Common myeloid progenitor, CD34-positive (primary cell): ENCODE data around the gene SMIM5.

Source experiments
- CTCF ChIA-PET: fragments of 350-600 bp; sonication (Branson Sonifier 250); formaldehyde crosslinking; loops from one replicate; lab custom pipeline; 2021; ENCODE audit warnings: antibody characterized with exemption; lab: Charles Lee
- POLR2A ChIA-PET: fragments of 350-600 bp; sonication (Branson Sonifier 250); formaldehyde crosslinking; loops from one replicate; lab custom pipeline; 2021; ENCODE audit warnings: antibody characterized with exemption; lab: Charles Lee
- DNase-seq, 3 donors: peaks; one replicate each; pipeline versions ENCODE4 v3.0.0 to v3.0.0-alpha.2; 2013
- H3K27ac ChIP-seq, 2 experiments: 1 replicate in 1 of 2; 2 replicates in 1 of 2; pipeline ENCODE4 v1.7.0; 2013; ENCODE audit warnings: inconsistent platforms in 2 of 2, low read length in 2 of 2, mild to moderate bottlenecking in 2 of 2, low read depth in 1 of 2, moderate library complexity in 1 of 2; ENCODE audit not compliant: severe bottlenecking in 2 of 2, insufficient read depth in 1 of 2, poor library complexity in 1 of 2
- H3K27me3 ChIP-seq, 5 experiments: replicated peaks in 2 of 5; 1 replicate in 3 of 5; 2 replicates in 2 of 5; pipeline versions ENCODE4 v1.6.1 to v1.7.0; 2013; ENCODE audit warnings: low read length in 4 of 5, mild to moderate bottlenecking in 2 of 5, moderate library complexity in 2 of 5, inconsistent platforms in 1 of 5; ENCODE audit not compliant: insufficient read depth in 5 of 5, control insufficient read depth in 4 of 5
- H3K36me3 ChIP-seq, 4 experiments: 1 replicate in 2 of 4; 2 replicates in 2 of 4; pipeline versions ENCODE4 v1.6.1 to v1.7.0; 2013; ENCODE audit warnings: low read length in 3 of 4, control low read depth in 1 of 4, mild to moderate bottlenecking in 1 of 4; ENCODE audit not compliant: control insufficient read depth in 4 of 4, insufficient read depth in 4 of 4
- H3K4me1 ChIP-seq, 4 experiments: 1 replicate in 3 of 4; 2 replicates in 1 of 4; pipeline versions ENCODE4 v1.6.1 to v1.7.1; 2013; ENCODE audit warnings: low read length in 3 of 4, mild to moderate bottlenecking in 3 of 4, control low read depth in 1 of 4, inconsistent platforms in 1 of 4, moderate library complexity in 1 of 4; ENCODE audit not compliant: control insufficient read depth in 4 of 4, insufficient read depth in 4 of 4; ENCODE audit errors: control extremely low read depth in 1 of 4
- H3K4me3 ChIP-seq, 7 experiments: 1 replicate in 4 of 7; 2 replicates in 3 of 7; pipeline versions ENCODE4 v1.5.1 to v1.7.0; 2013; ENCODE audit warnings: mild to moderate bottlenecking in 7 of 7, low read length in 6 of 7, moderate library complexity in 6 of 7, inconsistent platforms in 2 of 7, low read depth in 2 of 7, control low read depth in 1 of 7; ENCODE audit not compliant: insufficient read depth in 4 of 7, control insufficient read depth in 1 of 7; ENCODE audit errors: extremely low read depth in 1 of 7
- H3K9me3 ChIP-seq, 5 experiments: 1 replicate in 4 of 5; 2 replicates in 1 of 5; pipeline versions ENCODE4 v1.6.1 to v1.7.1; 2013; ENCODE audit warnings: low read length in 4 of 5, mild to moderate bottlenecking in 2 of 5, inconsistent platforms in 1 of 5, low read depth in 1 of 5, moderate library complexity in 1 of 5; ENCODE audit not compliant: control insufficient read depth in 4 of 5, insufficient read depth in 2 of 5; ENCODE audit errors: control extremely low read depth in 1 of 5
- WGBS: methylation state at CpG from one replicate; pipeline ENCODE4 v1.1.5; 2013; ENCODE audit not compliant: insufficient coverage; 5-methylcytosine and 5-hydroxymethylcytosine counted together

SMIM5 gene

DNA sequence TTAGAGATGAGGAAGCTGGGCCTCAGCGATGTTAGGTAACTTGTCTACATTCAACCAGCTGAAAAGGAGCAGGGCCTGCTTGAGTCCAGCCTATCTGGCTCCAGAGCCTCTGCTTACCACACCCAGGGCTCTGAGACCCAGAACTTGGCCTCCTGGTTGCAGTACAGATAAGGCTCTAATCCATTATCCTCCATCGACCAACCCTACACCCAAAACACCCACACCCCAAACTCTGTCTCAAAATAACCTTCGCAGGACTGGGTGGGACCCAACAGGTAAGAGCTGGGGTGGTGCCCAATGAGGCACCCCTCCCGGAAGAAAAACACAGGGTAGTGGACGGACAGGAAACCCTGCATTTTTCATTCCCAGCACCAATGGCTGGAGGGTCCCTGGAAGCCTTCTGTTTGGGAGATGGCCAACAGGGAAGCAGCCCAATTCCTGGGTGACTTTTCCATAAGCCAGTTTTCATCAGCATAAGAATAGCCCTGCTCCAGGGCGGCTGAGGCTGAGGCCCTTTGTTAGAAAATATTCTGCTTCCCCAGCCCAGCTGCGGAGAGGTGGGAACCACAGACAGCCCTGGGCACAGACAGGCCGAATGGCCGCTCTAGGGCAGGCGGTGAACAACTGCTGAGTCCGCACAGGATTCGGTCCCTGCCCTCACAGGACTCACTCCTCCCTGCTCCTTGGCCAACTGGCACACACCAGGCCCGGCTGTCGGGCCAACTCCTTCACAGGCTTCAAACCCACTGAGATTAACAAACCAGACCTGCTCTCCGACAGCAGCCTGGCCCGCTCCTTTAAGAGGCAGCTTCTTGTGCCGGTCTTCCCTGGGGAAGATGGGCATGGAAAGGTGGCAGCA, 9.8 kb downstream of the SMIM5 start:
- ChIA-PET CTCF (interaction anchor here (1.2 to 29.3 kb wide), 4 partner anchors 9 to 107 kb away, joined by 3 to 834 read pairs (median 421); partner anchors contain the start of gene SMIM5), POLR2A (interaction anchor here (1.8 kb wide), 1 partner anchor 9 kb away, joined by 5 read pairs; the partner anchor contains the start of gene SMIM5)
- Histone ChIP-seq H3K27me3 (no peaks in the 10 kb centered on the region), H3K4me1 (peaks cover 7 to 39% (median 24%) of the 10 kb centered on the region in 4 experiments), H3K9me3 (no peaks in the 10 kb centered on the region), H3K27ac (peak overlapping the region in 1 of 2 experiments; percentile 67), H3K36me3 (peaks cover 0 to 14% (median 10%) of the 10 kb centered on the region in 4 experiments), H3K4me3 (no peak overlapping the region)
- no peak for DNase-seq
- 93% methylated on average over 15 of the region's 17 CpGs for WGBS

DNA sequence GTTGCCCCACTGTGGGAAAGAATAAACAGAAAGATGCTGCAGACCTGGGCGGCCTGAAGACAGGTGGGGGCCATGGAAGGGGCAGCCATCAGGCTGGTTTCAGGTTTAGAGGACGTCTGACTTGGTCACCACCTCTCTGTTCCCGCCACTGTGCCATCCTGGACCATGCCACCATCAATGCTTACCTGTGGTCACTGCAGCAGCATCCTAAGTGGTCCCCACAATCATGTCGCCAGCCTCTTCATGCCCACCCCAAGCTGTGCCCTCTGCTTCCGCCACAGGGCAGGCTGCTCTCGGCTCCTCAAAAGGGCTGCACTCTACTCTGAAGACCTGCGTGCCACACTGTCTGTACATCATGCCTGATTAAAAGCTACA, 10.4 kb downstream of the SMIM5 start:
- no peaks in the 10 kb centered on the region for H3K27me3 ChIP-seq
- DNase-seq: no peak
- no peaks in the 10 kb centered on the region for H3K9me3 ChIP-seq
- H3K36me3 ChIP-seq: peaks cover 0 to 14% (median 12%) of the 10 kb centered on the region in 4 experiments
- H3K27ac ChIP-seq: no peak overlapping the region
- CTCF ChIA-PET: interaction anchor here (2.8 to 29.3 kb wide), 4 partner anchors 8 to 110 kb away, joined by 13 to 834 read pairs (median 428); partner anchors contain the start of gene SMIM5
- peaks cover 7 to 39% (median 24%) of the 10 kb centered on the region in 4 experiments for H3K4me1 ChIP-seq
- H3K4me3 ChIP-seq: no peak overlapping the region
- POLR2A ChIA-PET: interaction anchor here (1.8 kb wide), 1 partner anchor 10 kb away, joined by 5 read pairs; the partner anchor contains the start of gene SMIM5
- 98% methylated on average over 7 of the region's 7 CpGs for WGBS

- Histone ChIP-seq H3K4me1 (peaks cover 7 to 39% (median 24%) of the 10 kb centered on the region in 4 experiments), H3K27me3 (no peaks in the 10 kb centered on the region), H3K36me3 (peaks cover 0 to 31% (median 18%) of the 10 kb centered on the region in 4 experiments), H3K4me3 (peak overlapping the region in 3 of 7 experiments; percentile 39 to 59 (median 42)), H3K9me3 (no peaks in the 10 kb centered on the region), H3K27ac (peak overlapping the region; percentile 95 to 96)
- DNase-seq: peak; percentile 47 to 69 (median 50)
- WGBS: 29% methylated on average over 6 of the region's 7 CpGs
- POLR2A ChIA-PET: interaction anchor here (1.2 to 2.4 kb wide), 4 partner anchors 8 to 102 kb away, joined by 3 to 13 read pairs (median 6); partner anchors contain the start of genes RECQL5 and SAP30BP
- CTCF ChIA-PET: interaction anchor here (1.1 to 29.3 kb wide), 8 partner anchors 6 to 375 kb away, joined by 3 to 834 read pairs (median 8); partner anchors contain the start of genes MIF4GD and SMIM5
These were observed 12.3 kb downstream of the SMIM5 start for GRCh38 chr17:75645501-75645888.

DNA sequence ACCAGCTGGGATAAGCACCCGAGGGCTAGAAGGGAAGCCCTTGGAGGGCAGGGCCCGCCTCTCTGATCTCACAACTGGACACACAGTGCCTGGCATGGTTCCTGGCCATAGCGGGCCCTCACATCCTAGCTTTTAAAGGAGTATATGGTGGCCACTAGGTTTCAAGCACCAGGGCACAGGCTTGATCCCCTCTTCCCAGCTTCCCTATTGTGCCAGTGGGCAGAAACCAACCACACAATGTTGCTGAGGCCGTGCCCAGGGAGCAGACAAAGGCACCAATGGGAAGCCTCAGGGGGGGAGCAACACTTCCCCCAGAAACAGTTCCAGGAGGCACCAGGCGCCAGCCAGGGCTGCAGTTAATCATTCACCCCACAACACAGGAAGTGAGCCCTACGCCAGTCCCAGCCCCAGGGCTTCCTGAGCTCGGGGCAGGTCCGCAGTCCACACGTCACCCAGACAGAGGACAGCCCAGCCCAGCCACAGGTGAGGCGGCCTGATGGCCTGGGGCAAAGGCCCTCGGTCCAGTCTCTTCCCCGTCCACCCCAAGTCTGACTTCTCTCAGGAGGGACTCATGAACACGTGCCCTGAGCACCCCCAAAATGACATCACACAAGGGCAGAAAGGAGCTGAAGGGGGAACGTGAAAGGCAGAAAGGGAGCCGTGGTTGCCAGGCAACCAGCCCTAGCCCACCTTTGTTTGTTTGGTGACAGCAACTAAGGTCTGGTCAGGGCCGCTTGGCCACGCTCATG, 12.8 kb downstream of the SMIM5 start:
- H3K27me3 ChIP-seq: no peaks in the 10 kb centered on the region
- WGBS: 14% methylated on average over 11 of the region's 17 CpGs
- ChIA-PET CTCF (interaction anchor here (0.8 to 29.3 kb wide), 11 partner anchors 6 to 375 kb away, joined by 3 to 834 read pairs (median 4); partner anchors contain the start of genes MIF4GD and SMIM5), POLR2A (interaction anchor here (0.5 to 2.4 kb wide), 8 partner anchors 8 to 252 kb away, joined by 3 to 13 read pairs (median 4); partner anchors contain the start of genes RECQL5, SAP30BP and SMIM5)
- peaks cover 7 to 39% (median 24%) of the 10 kb centered on the region in 4 experiments for H3K4me1 ChIP-seq
- H3K27ac ChIP-seq: peak overlapping the region; percentile 95 to 96
- peaks cover 0 to 36% (median 24%) of the 10 kb centered on the region in 4 experiments for H3K36me3 ChIP-seq
- H3K4me3 ChIP-seq: peak overlapping the region in 4 of 7 experiments; percentile 7 to 59 (median 40)
- H3K9me3 ChIP-seq: no peaks in the 10 kb centered on the region
- DNase-seq: peak; percentile 86 to 92 (median 87)

DNA sequence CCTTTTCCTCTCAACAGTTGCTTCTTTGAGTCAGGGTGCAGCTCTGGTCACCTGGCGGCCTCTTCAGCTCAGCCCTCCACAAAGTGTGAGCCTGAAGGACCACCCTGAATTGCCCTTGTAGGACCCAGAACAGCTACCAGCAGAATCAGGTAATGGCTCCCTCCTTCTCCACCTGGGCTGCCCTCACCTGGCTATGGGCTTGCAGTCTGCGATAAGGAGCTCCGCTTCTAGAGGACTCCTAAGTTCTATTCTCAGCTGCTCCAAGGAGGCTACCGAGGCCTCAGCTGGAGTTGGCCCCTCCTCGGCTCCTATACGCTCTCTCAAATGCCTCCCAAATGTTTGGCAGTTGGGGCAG, 13.4 kb downstream of the SMIM5 start:
- peaks cover 7 to 39% (median 24%) of the 10 kb centered on the region in 4 experiments for H3K4me1 ChIP-seq
- POLR2A ChIA-PET: interaction anchor here (0.7 to 2.4 kb wide), 7 partner anchors 9 to 252 kb away, joined by 3 to 13 read pairs (median 5); partner anchors contain the start of genes RECQL5, SAP30BP and SMIM5
- no peaks in the 10 kb centered on the region for H3K27me3 ChIP-seq
- H3K36me3 ChIP-seq: peaks cover 0 to 38% (median 25%) of the 10 kb centered on the region in 4 experiments
- H3K4me3 ChIP-seq: peak overlapping the region in 4 of 7 experiments; percentile 7 to 59 (median 40)
- no peaks in the 10 kb centered on the region for H3K9me3 ChIP-seq
- peak overlapping the region; percentile 95 to 96 for H3K27ac ChIP-seq
- DNase-seq: no peak
- CTCF ChIA-PET: interaction anchor here (0.8 to 29.3 kb wide), 9 partner anchors 5 to 376 kb away, joined by 3 to 834 read pairs (median 3); partner anchors contain the start of genes MIF4GD and SMIM5
- 87% methylated on average over 6 of the region's 6 CpGs for WGBS

- WGBS: 100% methylated on average over 6 of the region's 7 CpGs
- H3K4me1 ChIP-seq: peaks cover 7 to 37% (median 23%) of the 10 kb centered on the region in 4 experiments
- ChIA-PET CTCF (interaction anchor here (1.1 to 29.3 kb wide), 3 partner anchors 5 to 35 kb away, joined by 3 to 834 read pairs (median 834); partner anchors contain the start of gene SMIM5), POLR2A (interaction anchor here (0.7 to 1.8 kb wide), 3 partner anchors 9 to 251 kb away, joined by 3 to 7 read pairs (median 3); no protein-coding TSS in a partner anchor)
- no peak overlapping the region for H3K4me3 ChIP-seq
- peaks cover 0 to 38% (median 25%) of the 10 kb centered on the region in 4 experiments for H3K36me3 ChIP-seq
- no peaks in the 10 kb centered on the region for H3K27me3 ChIP-seq
- peak overlapping the region; percentile 95 to 96 for H3K27ac ChIP-seq
- no peaks in the 10 kb centered on the region for H3K9me3 ChIP-seq
- DNase-seq: no peak
These were observed 13.8 kb downstream of the SMIM5 start for GRCh38 chr17:75647061-75647460.
